ENCODE data around the gene ZNF219. TPM values are rescaled to one million over a fixed set of nuclear protein-coding genes. Genes with fewer than 3 reads are reported as not detected.

The ZNF219 gene
- total and polyA plus RNA-seq, 10 of the 15 experiments (the other 5 are each of a cell fraction or from before 2014, with no cell fraction given): 0.16 to 6.4 (median 1.9) TPM

GRCh38 chr14:21109377-21110138, 11.1 kb upstream of the ZNF219 start (continued):
- TF ChIP-seq POLR2A (IDR thresholded peaks at IDR 0.05; ENCODE audit: low read depth, low read length): peak; percentile 40; the same call in 1 of the 2 replicates
- TF ChIP-seq IKZF1 (conservative IDR thresholded peaks at IDR 0.05): no peak
- no peak for TF ChIP-seq ZNF384 (IDR thresholded peaks at IDR 0.05; ENCODE audit: borderline replicate concordance, low read depth, low read length)
- no peak for TF ChIP-seq RB1 (IDR thresholded peaks at IDR 0.05; ENCODE audit: borderline replicate concordance)
- no peak for TF ChIP-seq NR2C2 (IDR thresholded peaks at IDR 0.05; ENCODE audit: borderline replicate concordance, control insufficient read depth, insufficient read length, low read depth)
- TF ChIP-seq, protein P1, sequence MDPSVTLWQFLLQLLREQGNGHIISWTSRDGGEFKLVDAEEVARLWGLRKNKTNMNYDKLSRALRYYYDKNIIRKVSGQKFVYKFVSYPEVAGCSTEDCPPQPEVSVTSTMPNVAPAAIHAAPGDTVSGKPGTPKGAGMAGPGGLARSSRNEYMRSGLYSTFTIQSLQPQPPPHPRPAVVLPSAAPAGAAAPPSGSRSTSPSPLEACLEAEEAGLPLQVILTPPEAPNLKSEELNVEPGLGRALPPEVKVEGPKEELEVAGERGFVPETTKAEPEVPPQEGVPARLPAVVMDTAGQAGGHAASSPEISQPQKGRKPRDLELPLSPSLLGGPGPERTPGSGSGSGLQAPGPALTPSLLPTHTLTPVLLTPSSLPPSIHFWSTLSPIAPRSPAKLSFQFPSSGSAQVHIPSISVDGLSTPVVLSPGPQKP (IDR thresholded peaks at IDR 0.05; ENCODE audit: low read depth, low read length): no peak
- no peak for TF ChIP-seq ZNF687 (IDR thresholded peaks at IDR 0.05)
- no peak for TF ChIP-seq MYB (IDR thresholded peaks at IDR 0.05; ENCODE audit: borderline replicate concordance, low read depth, low read length)
- TF ChIP-seq, protein P2, sequence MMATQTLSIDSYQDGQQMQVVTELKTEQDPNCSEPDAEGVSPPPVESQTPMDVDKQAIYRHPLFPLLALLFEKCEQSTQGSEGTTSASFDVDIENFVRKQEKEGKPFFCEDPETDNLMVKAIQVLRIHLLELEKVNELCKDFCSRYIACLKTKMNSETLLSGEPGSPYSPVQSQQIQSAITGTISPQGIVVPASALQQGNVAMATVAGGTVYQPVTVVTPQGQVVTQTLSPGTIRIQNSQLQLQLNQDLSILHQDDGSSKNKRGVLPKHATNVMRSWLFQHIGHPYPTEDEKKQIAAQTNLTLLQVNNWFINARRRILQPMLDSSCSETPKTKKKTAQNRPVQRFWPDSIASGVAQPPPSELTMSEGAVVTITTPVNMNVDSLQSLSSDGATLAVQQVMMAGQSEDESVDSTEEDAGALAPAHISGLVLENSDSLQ (IDR thresholded peaks at IDR 0.05): 0 out of 2 replicates have a peak, but pooled peaks have one; percentile 7
- no peak for TF ChIP-seq ZNF24 (IDR thresholded peaks at IDR 0.05)
- TF ChIP-seq NFYB (IDR thresholded peaks at IDR 0.05; ENCODE audit: insufficient read depth, low read depth, low read length): peak; percentile 81
- TF ChIP-seq, protein P3, sequence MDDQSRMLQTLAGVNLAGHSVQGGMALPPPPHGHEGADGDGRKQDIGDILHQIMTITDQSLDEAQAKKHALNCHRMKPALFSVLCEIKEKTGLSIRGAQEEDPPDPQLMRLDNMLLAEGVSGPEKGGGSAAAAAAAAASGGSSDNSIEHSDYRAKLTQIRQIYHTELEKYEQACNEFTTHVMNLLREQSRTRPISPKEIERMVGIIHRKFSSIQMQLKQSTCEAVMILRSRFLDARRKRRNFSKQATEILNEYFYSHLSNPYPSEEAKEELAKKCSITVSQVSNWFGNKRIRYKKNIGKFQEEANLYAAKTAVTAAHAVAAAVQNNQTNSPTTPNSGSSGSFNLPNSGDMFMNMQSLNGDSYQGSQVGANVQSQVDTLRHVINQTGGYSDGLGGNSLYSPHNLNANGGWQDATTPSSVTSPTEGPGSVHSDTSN (IDR thresholded peaks at IDR 0.05; ENCODE audit: insufficient replicate concordance, low read depth, low read length): no peak
- TF ChIP-seq HDAC2 (IDR thresholded peaks at IDR 0.05): no peak
- TF ChIP-seq TCF3 (IDR thresholded peaks at IDR 0.05; ENCODE audit: borderline replicate concordance, insufficient read depth, low read depth, low read length): no peak
- 0 out of 2 replicates have a peak, but pooled peaks have one; percentile 20 for TF ChIP-seq ASH2L (IDR thresholded peaks at IDR 0.05; ENCODE audit: borderline replicate concordance, low read depth)
- TF ChIP-seq BHLHE40 (IDR thresholded peaks at IDR 0.05; ENCODE audit: borderline replicate concordance in 1 of 2, low read depth in 2 of 2, low read length in 1 of 2): peak in 1 of 2 experiments; percentile 8; a peak in 1 of 4 replicates
- TF ChIP-seq RELA (IDR thresholded peaks at IDR 0.05; ENCODE audit: borderline replicate concordance, partially characterized antibody): no peak
- no peak for TF ChIP-seq CBX3 (IDR thresholded peaks at IDR 0.05; ENCODE audit: borderline replicate concordance, low read depth)
- TF ChIP-seq EP300 (IDR thresholded peaks at IDR 0.05; ENCODE audit: borderline replicate concordance in 1 of 2, control insufficient read depth in 1 of 2, low read depth in 2 of 2, low read length in 2 of 2): peak; percentile 31 to 37; a peak in 1 of 4 replicates
- peak; percentile 81 for TF ChIP-seq BCL11A (IDR thresholded peaks at IDR 0.05; ENCODE audit: low read depth, low read length)
- TF ChIP-seq ZNF274 (IDR thresholded peaks at IDR 0.05; ENCODE audit: insufficient read depth, insufficient read length): no peak
- TF ChIP-seq GABPA (IDR thresholded peaks at IDR 0.05; ENCODE audit: low read depth): no peak
